HEK293 (cell line): ENCODE measurements around the gene SLC6A3.

Experiments
- ZNF157 ChIP-seq: fragments of 450-650 bp; formaldehyde crosslinking; IDR thresholded peaks from 2 replicates; pipeline ENCODE4 v1.5.1; 2016; ENCODE audit warnings: missing biosample characterization, missing genetic modification characterization
- ZNF274 ChIP-seq, 2 experiments: fragments of 200-500 bp in 1 of 2; fragments of 450-650 bp in 1 of 2; sonication (Bioruptor generic) in 1 of 2; formaldehyde crosslinking in 1 of 2; IDR thresholded peaks; 2 replicates each; pipeline versions ENCODE4 v1.5.1 to v1.6.1; 2014 to 2016; ENCODE audit warnings: borderline replicate concordance in 1 of 2, inconsistent platforms in 1 of 2, low read length in 1 of 2, missing biosample characterization in 1 of 2, missing genetic modification characterization in 1 of 2
- TF ChIP-seq, protein P1 (sequence below): fragments of 450-650 bp; formaldehyde crosslinking; IDR thresholded peaks from 2 replicates; pipeline ENCODE4 v1.5.1; 2016; ENCODE audit warnings: missing biosample characterization, missing genetic modification characterization

DNA sequence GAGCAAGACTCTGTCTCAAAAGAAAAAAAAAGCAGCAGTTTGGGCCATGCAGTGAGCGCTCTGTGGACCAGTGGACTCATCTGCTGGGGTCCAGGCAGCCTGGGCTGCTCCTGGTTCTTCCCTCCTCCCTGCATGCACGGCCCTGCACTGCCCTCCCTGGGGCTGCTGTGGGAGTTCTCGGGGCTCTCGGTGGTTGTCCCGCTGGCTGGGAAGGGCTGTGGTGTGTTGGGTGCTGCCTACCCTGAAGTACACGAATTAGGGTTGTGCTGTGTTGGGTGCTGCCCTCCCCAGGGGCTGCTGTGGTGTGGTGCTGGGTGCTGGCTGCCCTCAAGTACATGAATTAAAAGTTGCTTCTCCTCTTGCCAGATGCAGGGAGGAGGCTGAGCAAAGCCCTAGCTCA lies 82.1 kb downstream of the SLC6A3 start:
- TF ChIP-seq, protein P1, sequence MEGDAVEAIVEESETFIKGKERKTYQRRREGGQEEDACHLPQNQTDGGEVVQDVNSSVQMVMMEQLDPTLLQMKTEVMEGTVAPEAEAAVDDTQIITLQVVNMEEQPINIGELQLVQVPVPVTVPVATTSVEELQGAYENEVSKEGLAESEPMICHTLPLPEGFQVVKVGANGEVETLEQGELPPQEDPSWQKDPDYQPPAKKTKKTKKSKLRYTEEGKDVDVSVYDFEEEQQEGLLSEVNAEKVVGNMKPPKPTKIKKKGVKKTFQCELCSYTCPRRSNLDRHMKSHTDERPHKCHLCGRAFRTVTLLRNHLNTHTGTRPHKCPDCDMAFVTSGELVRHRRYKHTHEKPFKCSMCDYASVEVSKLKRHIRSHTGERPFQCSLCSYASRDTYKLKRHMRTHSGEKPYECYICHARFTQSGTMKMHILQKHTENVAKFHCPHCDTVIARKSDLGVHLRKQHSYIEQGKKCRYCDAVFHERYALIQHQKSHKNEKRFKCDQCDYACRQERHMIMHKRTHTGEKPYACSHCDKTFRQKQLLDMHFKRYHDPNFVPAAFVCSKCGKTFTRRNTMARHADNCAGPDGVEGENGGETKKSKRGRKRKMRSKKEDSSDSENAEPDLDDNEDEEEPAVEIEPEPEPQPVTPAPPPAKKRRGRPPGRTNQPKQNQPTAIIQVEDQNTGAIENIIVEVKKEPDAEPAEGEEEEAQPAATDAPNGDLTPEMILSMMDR (tag by site-specific recombination): no peak
- TF ChIP-seq ZNF157 (tag by site-specific recombination) (no peak), ZNF274 (IDR thresholded peaks at IDR 0.05; ENCODE audit: low read length) (no peak), ZNF274 (tag by site-specific recombination; IDR thresholded peaks at IDR 0.05; ENCODE audit: borderline replicate concordance) (no peak)
